K562 (cell line): ENCODE data around the gene CHST10.

Source experiments
- CLOCK ChIP-seq: fragments of 250-450 bp; sonication (Bioruptor Pico); IDR thresholded peaks from 2 replicates; pipeline ENCODE4 v1.4.0; 2020; ENCODE audit warnings: mild to moderate bottlenecking, moderate library complexity, borderline replicate concordance
- CTCF ChIP-seq, 3 experiments: IDR thresholded peaks in 2 of 3; conservative IDR thresholded peaks in 1 of 3; 2 replicates each; pipeline ENCODE4 v1.5.1; 2011 to 2012; ENCODE audit warnings: low read length in 3 of 3, mild to moderate bottlenecking in 3 of 3, control low read depth in 2 of 3, improper control_type of control experiment in 1 of 3, inconsistent platforms in 1 of 3, low read depth in 1 of 3, mixed read lengths in 1 of 3, moderate library complexity in 1 of 3; ENCODE audit not compliant: insufficient read depth in 2 of 3
- E2F1 ChIP-seq: sonication (generic); formaldehyde crosslinking; IDR thresholded peaks from 2 replicates; pipeline ENCODE4 v1.8.1; 2023; ENCODE audit warnings: mild to moderate bottlenecking, missing genetic modification reagents, moderate library complexity
- EZH2 ChIP-seq: IDR thresholded peaks from 2 replicates; pipeline ENCODE4 v1.6.1; 2012; ENCODE audit warnings: low read depth, mild to moderate bottlenecking, inconsistent platforms, low read length, borderline replicate concordance
- HDAC2 ChIP-seq: fragments of 450-650 bp; IDR thresholded peaks from 2 replicates; pipeline ENCODE4 v1.6.1; 2016; ENCODE audit warnings: mild to moderate bottlenecking
- HDGF ChIP-seq: fragments of 450-650 bp; IDR thresholded peaks from 2 replicates; pipeline ENCODE4 v1.6.1; 2016
- POLR2A ChIP-seq: fragments of 450-650 bp; conservative IDR thresholded peaks from 2 replicates; pipeline ENCODE4 v1.6.1; 2016
- POLR3G ChIP-seq: IDR thresholded peaks from 2 replicates; pipeline ENCODE4 v1.6.1; 2011; ENCODE audit not compliant: insufficient read length, insufficient replicate concordance; ENCODE audit errors: extremely low read depth
- REST ChIP-seq, 2 experiments: fragments of 450-650 bp; formaldehyde crosslinking in 1 of 2; IDR thresholded peaks; 2 replicates each; pipeline versions ENCODE4 v1.4.0 to v1.6.1; 2014 to 2020; ENCODE audit warnings: mild to moderate bottlenecking in 2 of 2, borderline replicate concordance in 1 of 2, low read depth in 1 of 2
- SPI1 ChIP-seq: IDR thresholded peaks from 2 replicates; pipeline ENCODE4 v1.6.1; 2011; ENCODE audit warnings: low read depth, low read length, control low read depth, borderline replicate concordance
- ZNF124 ChIP-seq: sonication (generic); formaldehyde crosslinking; IDR thresholded peaks from 2 replicates; pipeline ENCODE4 v1.8.1; 2022; ENCODE audit warnings: missing genetic modification reagents
- ZNF23 ChIP-seq: fragments of 250-450 bp; sonication (Bioruptor Pico); IDR thresholded peaks from 2 replicates; pipeline ENCODE4 v1.4.0; 2020; ENCODE audit warnings: mild to moderate bottlenecking
- ZNF512 ChIP-seq: IDR thresholded peaks from 2 replicates; pipeline ENCODE4 v1.6.1; 2016; ENCODE audit warnings: missing genetic modification characterization, missing compliant biosample characterization

- TF ChIP-seq CLOCK: no peak
- no peak for TF ChIP-seq POLR2A
- no peak for TF ChIP-seq E2F1 (CRISPR knock-in tag)
- TF ChIP-seq ZNF23: no peak
- TF ChIP-seq ZNF124 (CRISPR knock-in tag): no peak
- no peak for TF ChIP-seq POLR3G
- TF ChIP-seq HDGF: no peak
- TF ChIP-seq SPI1: no peak
- no peak for TF ChIP-seq EZH2
- TF ChIP-seq CTCF (IDR thresholded peaks at IDR 0.05 in 2 of 3, conservative IDR thresholded peaks at IDR 0.05 in 1 of 3; ENCODE audit: insufficient read depth in 2 of 3, low read depth in 1 of 3, low read length in 3 of 3): no peak
- no peak for TF ChIP-seq ZNF512 (tag)
- TF ChIP-seq HDAC2: no peak
- TF ChIP-seq REST (IDR thresholded peaks at IDR 0.05; ENCODE audit: borderline replicate concordance): no peak
- TF ChIP-seq REST (CRISPR knock-in tag; IDR thresholded peaks at IDR 0.05; ENCODE audit: low read depth): no peak
These were observed 8.0 kb downstream of the CHST10 start for GRCh38 chr2:100409461-100409860.
